CD4-positive, alpha-beta T cell treated with Interleukin-6 for 4 hours (primary cell): Measurements from ENCODE around the gene CELA2A.

Experiments
- DNase-seq: peaks from one replicate; pipeline ENCODE4 v3.0.0-alpha.2; 2020; ENCODE audit warnings: mixed read lengths

Gene CELA2A

GRCh38 chr1:15456313-15456954 is at the start of gene CELA2A:
CELA2A (plus strand) TSS chr1:15456732; CDS start chr1:15456754, 22 bp downstream.
- DNase-seq: no peak

- no peak for DNase-seq
These were observed 49.0 kb upstream of the CELA2A start for GRCh38 chr1:15407580-15407979.

- no peak for DNase-seq
These were observed 47.6 kb upstream of the CELA2A start for GRCh38 chr1:15408890-15409387.

- DNase-seq: peak; percentile 92
These were observed 46.9 kb upstream of the CELA2A start, which contains the start of gene EFHD2 for GRCh38 chr1:15409388-15410222. EFHD2 (plus strand) TSS chr1:15409888; CDS start chr1:15409972, 84 bp downstream.

GRCh38 chr1:15410223-15410883 is 46.2 kb upstream of the CELA2A start:
- peak; percentile 23 for DNase-seq

GRCh38 chr1:15410884-15411245 is 45.7 kb upstream of the CELA2A start:
- DNase-seq: peak; percentile 14

GRCh38 chr1:15411593-15412137 is 44.9 kb upstream of the CELA2A start:
- peak; percentile 51 for DNase-seq

GRCh38 chr1:15412175-15412800 is 44.2 kb upstream of the CELA2A start:
- DNase-seq: peak; percentile 61

- no peak for DNase-seq
These were observed 43.7 kb upstream of the CELA2A start for GRCh38 chr1:15412843-15413242.

- DNase-seq: no peak
These were observed 42.7 kb upstream of the CELA2A start for GRCh38 chr1:15413563-15414444.

GRCh38 chr1:15414445-15414983 is 42.0 kb upstream of the CELA2A start:
- no peak for DNase-seq

GRCh38 chr1:15417059-15417934 is 39.2 kb upstream of the CELA2A start:
- peak; percentile 75 for DNase-seq

- no peak for DNase-seq
These were observed 37.6 kb upstream of the CELA2A start for GRCh38 chr1:15418806-15419515.

- DNase-seq: no peak
These were observed 35.6 kb upstream of the CELA2A start for GRCh38 chr1:15420853-15421465.

GRCh38 chr1:15422871-15423270 is 33.7 kb upstream of the CELA2A start:
- no peak for DNase-seq

GRCh38 chr1:15423355-15424077 is 33.0 kb upstream of the CELA2A start:
- no peak for DNase-seq

GRCh38 chr1:15424146-15424667 is 32.3 kb upstream of the CELA2A start:
- DNase-seq: no peak

- DNase-seq: no peak
These were observed 31.6 kb upstream of the CELA2A start for GRCh38 chr1:15424981-15425380.
